Common myeloid progenitor, CD34-positive (primary cell): Measurements from ENCODE around the gene GGTLC3.
"Not testable (repeated sequence)": the region's sequence is repeated elsewhere in the genome, so short reads cannot be mapped to it uniquely, and the experiment has no call there.

Source experiments
- CTCF ChIA-PET: fragments of 350-600 bp; sonication (Branson Sonifier 250); formaldehyde crosslinking; loops from one replicate; lab custom pipeline; 2021; ENCODE audit warnings: antibody characterized with exemption; lab: Charles Lee
- POLR2A ChIA-PET: fragments of 350-600 bp; sonication (Branson Sonifier 250); formaldehyde crosslinking; loops from one replicate; lab custom pipeline; 2021; ENCODE audit warnings: antibody characterized with exemption; lab: Charles Lee
- DNase-seq, 3 donors: peaks; one replicate each; pipeline versions ENCODE4 v3.0.0 to v3.0.0-alpha.2; 2013
- H3K27ac ChIP-seq, 2 experiments: 1 replicate in 1 of 2; 2 replicates in 1 of 2; pipeline ENCODE4 v1.7.0; 2013; ENCODE audit warnings: inconsistent platforms in 2 of 2, low read length in 2 of 2, mild to moderate bottlenecking in 2 of 2, low read depth in 1 of 2, moderate library complexity in 1 of 2; ENCODE audit not compliant: severe bottlenecking in 2 of 2, insufficient read depth in 1 of 2, poor library complexity in 1 of 2
- H3K27me3 ChIP-seq, 5 experiments: replicated peaks in 2 of 5; 1 replicate in 3 of 5; 2 replicates in 2 of 5; pipeline versions ENCODE4 v1.6.1 to v1.7.0; 2013; ENCODE audit warnings: low read length in 4 of 5, mild to moderate bottlenecking in 2 of 5, moderate library complexity in 2 of 5, inconsistent platforms in 1 of 5; ENCODE audit not compliant: insufficient read depth in 5 of 5, control insufficient read depth in 4 of 5
- H3K36me3 ChIP-seq, 4 experiments: 1 replicate in 2 of 4; 2 replicates in 2 of 4; pipeline versions ENCODE4 v1.6.1 to v1.7.0; 2013; ENCODE audit warnings: low read length in 3 of 4, control low read depth in 1 of 4, mild to moderate bottlenecking in 1 of 4; ENCODE audit not compliant: control insufficient read depth in 4 of 4, insufficient read depth in 4 of 4
- H3K4me1 ChIP-seq, 4 experiments: 1 replicate in 3 of 4; 2 replicates in 1 of 4; pipeline versions ENCODE4 v1.6.1 to v1.7.1; 2013; ENCODE audit warnings: low read length in 3 of 4, mild to moderate bottlenecking in 3 of 4, control low read depth in 1 of 4, inconsistent platforms in 1 of 4, moderate library complexity in 1 of 4; ENCODE audit not compliant: control insufficient read depth in 4 of 4, insufficient read depth in 4 of 4; ENCODE audit errors: control extremely low read depth in 1 of 4
- H3K4me3 ChIP-seq, 7 experiments: 1 replicate in 4 of 7; 2 replicates in 3 of 7; pipeline versions ENCODE4 v1.5.1 to v1.7.0; 2013; ENCODE audit warnings: mild to moderate bottlenecking in 7 of 7, low read length in 6 of 7, moderate library complexity in 6 of 7, inconsistent platforms in 2 of 7, low read depth in 2 of 7, control low read depth in 1 of 7; ENCODE audit not compliant: insufficient read depth in 4 of 7, control insufficient read depth in 1 of 7; ENCODE audit errors: extremely low read depth in 1 of 7
- H3K9me3 ChIP-seq, 5 experiments: 1 replicate in 4 of 5; 2 replicates in 1 of 5; pipeline versions ENCODE4 v1.6.1 to v1.7.1; 2013; ENCODE audit warnings: low read length in 4 of 5, mild to moderate bottlenecking in 2 of 5, inconsistent platforms in 1 of 5, low read depth in 1 of 5, moderate library complexity in 1 of 5; ENCODE audit not compliant: control insufficient read depth in 4 of 5, insufficient read depth in 2 of 5; ENCODE audit errors: control extremely low read depth in 1 of 5
- WGBS: methylation state at CpG from one replicate; pipeline ENCODE4 v1.1.5; 2013; ENCODE audit not compliant: insufficient coverage; 5-methylcytosine and 5-hydroxymethylcytosine counted together

The GGTLC3 gene

DNA sequence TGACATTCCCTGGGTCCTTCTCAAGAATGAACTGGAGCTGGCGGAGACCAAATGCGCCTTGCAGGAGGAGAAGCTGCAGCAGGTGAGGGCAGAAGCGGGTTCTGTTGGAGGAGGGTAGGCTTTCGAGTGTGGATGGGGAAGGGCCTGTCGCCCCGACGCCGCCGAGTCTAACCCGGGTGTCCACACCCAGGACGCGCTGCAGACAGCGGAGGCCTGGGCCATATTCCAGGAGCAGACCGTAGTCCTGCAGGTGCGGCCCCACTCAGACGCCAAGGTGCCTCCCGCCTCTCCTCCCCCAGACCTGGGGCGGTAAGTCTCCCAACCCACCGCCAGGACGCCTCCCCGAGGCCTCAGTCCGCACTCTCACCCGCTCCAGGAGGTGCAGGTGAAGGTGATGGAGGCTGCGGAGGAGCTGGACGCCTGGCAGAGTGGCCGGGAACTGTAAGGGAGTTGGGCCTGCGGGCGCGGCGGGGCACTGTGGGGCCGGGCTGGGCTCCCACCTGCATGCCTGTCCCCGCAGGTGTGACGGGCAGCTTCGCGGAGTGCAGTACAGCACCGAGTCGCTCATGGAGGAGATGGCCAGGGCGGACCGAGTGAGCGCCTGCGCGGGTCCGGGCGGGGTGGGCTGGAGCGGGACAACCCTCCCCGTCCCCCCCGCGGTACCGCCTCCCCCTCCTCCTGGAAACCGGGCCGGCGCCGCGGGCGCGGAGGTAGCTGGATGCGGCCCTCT, 11.6 kb upstream of the GGTLC3 start:
- CTCF ChIA-PET, POLR2A ChIA-PET: not testable (repeated sequence)

GRCh38 chr22:18528597-18529415, 10.8 kb upstream of the GGTLC3 start:
- DNase-seq, result peak in 2 of 3 donors; percentile 61 to 91
- no CpG with 5 or more reads among the region's 66 CpGs for WGBS
- CTCF ChIA-PET, H3K4me1 ChIP-seq, POLR2A ChIA-PET, H3K27ac ChIP-seq, H3K36me3 ChIP-seq, H3K9me3 ChIP-seq, H3K27me3 ChIP-seq: not testable (repeated sequence)
- peak overlapping the region in 3 of 7 experiments; percentile 42 to 70 (median 48) for H3K4me3 ChIP-seq

More for the DNA sequence above, 11.6 kb upstream of the GGTLC3 start:
- not testable (repeated sequence) for H3K9me3 ChIP-seq, H3K4me1 ChIP-seq, H3K27me3 ChIP-seq, H3K27ac ChIP-seq, DNase-seq, H3K4me3 ChIP-seq, H3K36me3 ChIP-seq
- WGBS, result no CpG with 5 or more reads among the region's 57 CpGs

DNA sequence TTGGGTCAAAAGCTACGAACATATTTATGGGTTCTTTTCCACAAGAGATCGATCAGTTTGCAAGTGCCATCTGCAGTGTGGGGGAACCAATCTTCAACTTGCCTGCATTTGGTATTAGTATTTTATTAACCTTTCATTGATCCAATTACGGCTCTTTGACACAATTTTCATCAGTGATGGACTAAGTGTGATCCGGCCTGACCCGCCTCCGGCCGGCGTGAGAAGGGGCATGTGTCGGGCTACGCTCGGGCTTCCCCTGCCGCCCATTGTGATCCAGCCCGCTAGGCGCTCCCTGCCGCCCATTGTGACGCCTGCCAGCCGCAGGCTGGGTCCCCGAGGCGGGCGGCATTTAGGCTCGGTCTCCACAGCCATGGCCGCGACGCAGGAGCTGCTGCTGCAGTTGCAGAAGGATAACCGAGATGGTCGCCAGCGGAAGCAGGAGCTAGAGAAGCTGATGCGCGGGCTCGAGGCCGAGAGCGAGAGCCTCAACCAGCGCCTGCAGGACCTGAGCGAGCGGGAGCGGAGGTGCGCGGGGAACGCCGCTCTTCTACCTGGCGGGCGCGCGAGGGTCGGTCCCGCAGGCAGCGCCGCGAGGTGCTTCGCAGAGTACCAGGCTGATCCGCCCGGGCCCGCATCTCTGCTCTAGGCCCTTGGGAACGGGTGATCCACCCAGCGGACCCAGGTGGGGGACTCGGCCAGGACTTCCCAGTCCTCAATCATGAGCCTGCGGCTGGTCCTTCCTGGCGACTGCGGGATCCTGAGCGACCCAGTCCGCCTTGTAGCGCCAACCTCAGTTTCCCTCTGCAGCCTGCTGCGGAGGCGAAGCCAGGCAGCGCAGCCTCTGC, 10.0 kb upstream of the GGTLC3 start, which contains the start of gene TMEM191B:
Gene TMEM191B, plus strand, starts transcription at position 51 of the 845 bp plus-strand sequence. Its CDS starts 179 bp downstream, at position 230.
- peak within 1 kb of the TSS in 3 of 7 experiments; percentile 48 to 66 (median 48) for H3K4me3 ChIP-seq
- H3K9me3 ChIP-seq, H3K4me1 ChIP-seq, DNase-seq, H3K27me3 ChIP-seq, H3K27ac ChIP-seq, POLR2A ChIA-PET, CTCF ChIA-PET, H3K36me3 ChIP-seq: not testable (repeated sequence)
- WGBS, result no CpG with 5 or more reads among the region's 65 CpGs

DNA sequence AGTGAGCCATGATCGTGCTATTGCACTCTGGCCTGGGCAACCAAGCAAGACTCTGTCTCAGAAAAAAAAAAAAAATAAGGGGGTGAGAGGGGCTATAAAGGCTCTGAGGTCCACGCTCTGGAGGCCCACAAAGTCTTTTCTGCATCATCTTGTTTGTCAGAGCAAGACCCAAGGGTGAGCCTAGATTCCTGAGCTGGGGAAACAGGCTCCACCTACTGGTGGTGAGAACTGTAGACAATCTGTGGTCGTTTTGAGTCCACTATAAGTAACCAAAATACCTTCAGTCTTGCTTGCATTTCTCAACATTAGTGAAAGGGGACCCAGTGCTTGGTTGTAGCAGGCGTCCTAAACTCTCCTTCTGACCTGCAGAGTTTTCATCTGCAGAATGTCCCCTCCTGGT, 5.4 kb upstream of the GGTLC3 start:
- DNase-seq, CTCF ChIA-PET, H3K27ac ChIP-seq, H3K27me3 ChIP-seq, H3K4me3 ChIP-seq, POLR2A ChIA-PET, H3K36me3 ChIP-seq, H3K4me1 ChIP-seq, H3K9me3 ChIP-seq: not testable (repeated sequence)
- no CpG with 5 or more reads among the region's 4 CpGs for WGBS

GRCh38 chr22:18522762-18523161, 4.8 kb upstream of the GGTLC3 start:
- H3K27ac ChIP-seq, POLR2A ChIA-PET, H3K27me3 ChIP-seq, CTCF ChIA-PET, H3K9me3 ChIP-seq, H3K4me1 ChIP-seq, DNase-seq, H3K36me3 ChIP-seq, H3K4me3 ChIP-seq: not testable (repeated sequence)
- WGBS, result no CpG with 5 or more reads among the region's 6 CpGs

GRCh38 chr22:18513454-18513853, 4.5 kb downstream of the GGTLC3 start:
- H3K27me3 ChIP-seq, POLR2A ChIA-PET, CTCF ChIA-PET, DNase-seq, H3K4me3 ChIP-seq, H3K36me3 ChIP-seq, H3K9me3 ChIP-seq, H3K27ac ChIP-seq, H3K4me1 ChIP-seq: not testable (repeated sequence)
- WGBS, result no CpG with 5 or more reads among the region's 10 CpGs
